H1 (cell line): ENCODE measurements around the gene NOL9. TPM values are rescaled to one million over a fixed set of nuclear protein-coding genes. Genes with fewer than 3 reads are reported as not detected.

Source experiments
- CTCF ChIA-PET: fragments of 300-600 bp; sonication (Branson Sonifier 250); formaldehyde crosslinking; loops from one replicate; lab custom pipeline; 2021; ENCODE audit not compliant: partially characterized antibody; lab: Charles Lee
- POLR2A ChIA-PET: fragments of 300-600 bp; sonication (Branson Sonifier 250); formaldehyde crosslinking; loops from one replicate; lab custom pipeline; 2021; ENCODE audit warnings: inconsistent platforms; ENCODE audit not compliant: partially characterized antibody; lab: Charles Lee
- DNase-seq, 2 experiments: peaks; one replicate each; pipeline versions ENCODE4 v3.0.0 to v3.0.0-alpha.2; 2010 to 2022; ENCODE audit warnings: low spot score in 2 of 2, low read depth in 1 of 2, mixed read lengths in 1 of 2
- FAIRE-seq: peaks from 2 replicates; lab custom pipeline; 2011; peaks lifted over from hg19 to GRCh38; lab: Jason Lieb, UNC
- H2AFZ ChIP-seq: 2 replicates; pipeline ENCODE4 v1.8.1; 2012; ENCODE audit warnings: low read length, inconsistent platforms
- H2AK5ac ChIP-seq: 2 replicates; pipeline ENCODE4 v1.6.1; 2013; ENCODE audit warnings: low read depth, low read length
- H2BK120ac ChIP-seq: replicated peaks from 2 replicates; pipeline ENCODE3; 2013; ENCODE audit warnings: low read depth, low read length, inconsistent platforms
- H2BK12ac ChIP-seq: 2 replicates; pipeline ENCODE4 v1.6.1; 2013; ENCODE audit warnings: low read depth, low read length
- H2BK15ac ChIP-seq: 2 replicates; pipeline ENCODE4 v1.6.1; 2013; ENCODE audit warnings: low read length
- H2BK20ac ChIP-seq: 2 replicates; pipeline ENCODE4 v1.6.1; 2013; ENCODE audit warnings: low read length
- H2BK5ac ChIP-seq: 2 replicates; pipeline ENCODE4 v1.6.1; 2013; ENCODE audit warnings: low read depth, low read length
- H3K14ac ChIP-seq: 2 replicates; pipeline ENCODE4 v1.6.1; 2013; ENCODE audit warnings: inconsistent platforms; ENCODE audit not compliant: insufficient read length
- H3K18ac ChIP-seq: 2 replicates; pipeline ENCODE4 v1.6.1; 2013; ENCODE audit warnings: low read length; ENCODE audit errors: extremely low read depth
- H3K23ac ChIP-seq: 2 replicates; pipeline ENCODE4 v1.6.1; 2013; ENCODE audit warnings: inconsistent platforms; ENCODE audit not compliant: insufficient read length
- H3K23me2 ChIP-seq: 2 replicates; pipeline ENCODE4 v1.6.1; 2013; ENCODE audit warnings: low read depth, low read length
- H3K27ac ChIP-seq: 2 replicates; pipeline ENCODE4 v1.6.1; 2011; ENCODE audit warnings: low read depth, low read length, inconsistent platforms
- H3K27me3 ChIP-seq, 4 experiments: replicated peaks in 1 of 4; 1 replicate in 1 of 4; 2 replicates in 3 of 4; pipeline versions ENCODE4 v1.6.1 to v1.8.1; 2011 to 2013; ENCODE audit warnings: low read length in 3 of 4, mild to moderate bottlenecking in 3 of 4, inconsistent platforms in 2 of 4, mixed read lengths in 2 of 4, moderate library complexity in 1 of 4; ENCODE audit not compliant: control insufficient read depth in 3 of 4, insufficient read depth in 3 of 4; ENCODE audit errors: extremely low read depth in 1 of 4
- H3K36me3 ChIP-seq, 4 experiments: 2 replicates each; pipeline versions ENCODE4 v1.6.1 to v1.8.1; 2011 to 2013; ENCODE audit warnings: mild to moderate bottlenecking in 4 of 4, low read length in 3 of 4, moderate library complexity in 2 of 4, control low read depth in 1 of 4, inconsistent platforms in 1 of 4; ENCODE audit not compliant: insufficient read depth in 4 of 4, control insufficient read depth in 2 of 4
- H3K4ac ChIP-seq: replicated peaks from 2 replicates; pipeline ENCODE3; 2013; ENCODE audit warnings: low read length, low read depth, mixed read lengths, inconsistent platforms; ENCODE audit not compliant: insufficient read length
- H3K4me1 ChIP-seq, 4 experiments: replicated peaks in 1 of 4; 1 replicate in 1 of 4; 2 replicates in 3 of 4; pipeline versions ENCODE4 v1.6.1 to v1.8.1; 2011 to 2013; ENCODE audit warnings: low read length in 3 of 4, inconsistent platforms in 2 of 4, mixed read lengths in 1 of 4; ENCODE audit not compliant: insufficient read depth in 4 of 4, control insufficient read depth in 3 of 4
- H3K4me2 ChIP-seq, 2 experiments: 2 replicates each; pipeline versions ENCODE4 v1.6.1 to v1.8.1; 2011 to 2013; ENCODE audit warnings: low read depth in 2 of 2, low read length in 2 of 2, control low read depth in 1 of 2, inconsistent platforms in 1 of 2, mild to moderate bottlenecking in 1 of 2; ENCODE audit not compliant: insufficient read depth in 1 of 2
- H3K4me3 ChIP-seq, 4 experiments: fragments of 200-600, 300-600 bp in 1 of 4; sonication (generic), shearing (Covaris generic), sonication (Bioruptor Twin) in 1 of 4; 2 replicates each; pipeline versions ENCODE4 v1.5.1 to v1.8.1; 2011 to 2016; ENCODE audit warnings: low read length in 4 of 4, low read depth in 3 of 4, control low read depth in 2 of 4, inconsistent platforms in 2 of 4, mild to moderate bottlenecking in 2 of 4, mixed read lengths in 1 of 4, moderate library complexity in 1 of 4; ENCODE audit not compliant: insufficient read depth in 2 of 4; ENCODE audit errors: extremely low read depth in 1 of 4
- H3K56ac ChIP-seq: replicated peaks from 2 replicates; pipeline ENCODE3; 2013; ENCODE audit warnings: low read depth, mild to moderate bottlenecking, mixed read lengths, low read length, inconsistent platforms; ENCODE audit not compliant: insufficient read length
- H3K79me1 ChIP-seq: 2 replicates; pipeline ENCODE4 v1.6.1; 2013; ENCODE audit warnings: low read depth, low read length, control low read depth
- H3K79me2 ChIP-seq, 2 experiments: 2 replicates each; pipeline versions ENCODE4 v1.6.1 to v1.8.1; 2012 to 2013; ENCODE audit warnings: low read length in 2 of 2, mild to moderate bottlenecking in 2 of 2, inconsistent platforms in 1 of 2; ENCODE audit not compliant: insufficient read depth in 2 of 2, control insufficient read depth in 1 of 2
- H3K9ac ChIP-seq, 4 experiments: replicated peaks in 1 of 4; 1 replicate in 1 of 4; 2 replicates in 3 of 4; pipeline versions ENCODE4 v1.6.1 to v1.8.1; 2011 to 2013; ENCODE audit warnings: low read depth in 3 of 4, low read length in 3 of 4, control low read depth in 2 of 4, mild to moderate bottlenecking in 2 of 4, moderate library complexity in 2 of 4, inconsistent platforms in 1 of 4; ENCODE audit errors: extremely low read depth in 1 of 4
- H3K9me3 ChIP-seq, 2 experiments: 2 replicates each; pipeline versions ENCODE4 v1.6.1 to v1.8.1; 2012 to 2013; ENCODE audit warnings: mild to moderate bottlenecking in 2 of 2, moderate library complexity in 2 of 2, control low read depth in 1 of 2, inconsistent platforms in 1 of 2, low read depth in 1 of 2, low read length in 1 of 2, mixed read lengths in 1 of 2; ENCODE audit not compliant: insufficient read depth in 2 of 2
- H4K20me1 ChIP-seq, 2 experiments: replicated peaks in 1 of 2; 2 replicates each; pipeline versions ENCODE3 to v1.8.1; 2011 to 2013; ENCODE audit warnings: inconsistent platforms in 2 of 2, low read length in 2 of 2, mild to moderate bottlenecking in 1 of 2; ENCODE audit not compliant: insufficient read depth in 2 of 2, control insufficient read depth in 1 of 2
- H4K5ac ChIP-seq: 2 replicates; pipeline ENCODE4 v1.6.1; 2013; ENCODE audit warnings: low read length, low read depth, mixed read lengths, inconsistent platforms; ENCODE audit not compliant: insufficient read length
- H4K8ac ChIP-seq: 2 replicates; pipeline ENCODE4 v1.8.0; 2013; ENCODE audit warnings: mild to moderate bottlenecking, moderate library complexity, low read length, inconsistent platforms; ENCODE audit not compliant: insufficient read depth; ENCODE audit errors: extremely low read depth
- H4K91ac ChIP-seq: replicated peaks from 2 replicates; pipeline ENCODE3; 2013; ENCODE audit warnings: low read length, mixed read lengths, inconsistent platforms; ENCODE audit not compliant: insufficient read length
- CTCF ChIP-seq, 3 experiments: IDR thresholded peaks; 1 replicate in 2 of 3; 2 replicates in 1 of 3; pipeline versions ENCODE4 v1.5.1 to v1.6.1; 2011; ENCODE audit warnings: low read length in 3 of 3, mild to moderate bottlenecking in 3 of 3, inconsistent platforms in 2 of 3, low read depth in 1 of 3, moderate library complexity in 1 of 3; ENCODE audit not compliant: insufficient read depth in 1 of 3; ENCODE audit errors: control extremely low read depth in 1 of 3
- EP300 ChIP-seq, 2 experiments: IDR thresholded peaks; 1 replicate in 1 of 2; 2 replicates in 1 of 2; pipeline ENCODE4 v1.6.1; 2011 to 2012; ENCODE audit warnings: low read depth in 2 of 2, low read length in 2 of 2, mild to moderate bottlenecking in 2 of 2, borderline replicate concordance in 1 of 2, inconsistent platforms in 1 of 2, moderate library complexity in 1 of 2
- RFX5 ChIP-seq: IDR thresholded peaks from 2 replicates; pipeline ENCODE4 v1.6.1; 2011; ENCODE audit warnings: low read depth, low read length, improper control_type of control experiment, borderline replicate concordance
- ZNF274 ChIP-seq: IDR thresholded peaks from 2 replicates; pipeline ENCODE4 v1.7.0; 2012; ENCODE audit warnings: low read length, borderline replicate concordance; ENCODE audit errors: extremely low read depth
- WGBS, 2 experiments: shearing (Covaris generic) in 1 of 2; methylation state at CpG; one replicate each; pipeline versions ENCODE4 v1.1.6 to v1.1.7; 2013 to 2015; ENCODE audit warnings: low lambda C conversion rate in 2 of 2, mixed read lengths in 2 of 2, inconsistent platforms in 1 of 2, low coverage in 1 of 2, missing lambda C conversion rate in 1 of 2; ENCODE audit not compliant: insufficient replicate concordance in 2 of 2, insufficient coverage in 1 of 2, insufficient read length in 1 of 2; ENCODE audit errors: extremely low coverage in 1 of 2, missing lambda C conversion rate in 1 of 2; 5-methylcytosine and 5-hydroxymethylcytosine counted together
- polyA plus RNA-seq, 7 experiments: library from polyadenylated mRNA; depleted of rRNA in 3 of 7; stranded (reverse) in 5 of 7; unstranded in 2 of 7; fragments of >200 nt in 5 of 7; fragments of 200-250 nt in 2 of 7; gene quantifications; 1 replicate in 5 of 7; 2 replicates in 1 of 7; 4 replicates in 1 of 7; pipeline versions ENCODE4 v1.2.1 to v1.2.3, GENCODE V29; 2011 to 2013; ENCODE audit warnings: missing spikeins in 2 of 7, mixed read lengths in 2 of 7
- total RNA-seq: library from RNA; stranded (reverse); fragmentation: NEBNext Ultra II Directional; extraction: Animal tissue kit (Norgen Biotek cat#: 25700); gene quantifications from 2 replicates; pipeline ENCODE4 v1.2.1, GENCODE V29; 2021

NOL9 gene
- total and polyA plus RNA-seq, 2 of the 8 experiments (the other 6 are each of a cell fraction or from before 2014, with no cell fraction given): 17.1 to 38.1 TPM

DNA sequence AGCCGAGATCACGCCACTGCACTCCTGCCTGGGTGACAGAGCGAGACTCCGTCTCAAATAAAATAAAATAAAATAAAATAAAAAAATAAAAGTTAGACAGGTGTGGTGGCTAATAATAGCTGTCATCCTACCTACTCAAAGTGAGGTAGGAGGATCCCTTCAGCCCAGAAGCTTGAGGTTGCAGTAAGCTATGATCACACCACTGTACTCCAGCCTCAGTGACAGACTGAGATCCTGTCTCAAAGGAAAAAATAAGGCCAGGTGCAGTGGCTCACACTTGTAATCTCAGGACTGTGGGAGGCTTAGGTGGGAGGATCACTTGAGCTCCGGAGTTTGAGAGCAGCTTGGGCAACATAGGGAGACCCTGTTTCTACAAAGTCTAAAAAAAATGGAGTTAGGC is 18.0 kb downstream of the NOL9 start:
- no peak overlapping the region for H3K27ac ChIP-seq
- ChIA-PET POLR2A (interaction anchor here (0.8 to 1.7 kb wide), 5 partner anchors 9 to 67 kb away, joined by 3 to 6 read pairs (median 4); no protein-coding TSS in a partner anchor), CTCF (interaction anchor here (0.6 to 8.9 kb wide), 8 partner anchors 9 to 1429 kb away, joined by 3 to 57 read pairs (median 3); no protein-coding TSS in a partner anchor)
- no peak overlapping the region for H2BK12ac ChIP-seq
- H2BK15ac ChIP-seq: no peak overlapping the region
- no peak overlapping the region for H2AK5ac ChIP-seq
- no peak overlapping the region for H3K23ac ChIP-seq
- no peaks in the 10 kb centered on the region for H3K27me3 ChIP-seq
- peaks cover 2 to 9% of the 10 kb centered on the region in 2 experiments for H4K20me1 ChIP-seq
- no peak overlapping the region for H4K91ac ChIP-seq
- FAIRE-seq (no peak), DNase-seq (no peak)
- no peak overlapping the region for H2BK5ac ChIP-seq
- no peak overlapping the region for H3K18ac ChIP-seq
- H3K79me2 ChIP-seq: peaks cover 0 to 12% of the 10 kb centered on the region in 2 experiments; a peak in 1 of 4 replicates
- no peak overlapping the region for H3K9ac ChIP-seq
- no peak overlapping the region for H4K8ac ChIP-seq
- no peak overlapping the region for H2AFZ ChIP-seq
- no peak for TF ChIP-seq CTCF (IDR thresholded peaks at IDR 0.05; ENCODE audit: control extremely low read depth in 1 of 3, insufficient read depth in 1 of 3, low read depth in 1 of 3, low read length in 3 of 3)
- TF ChIP-seq ZNF274: no peak
- TF ChIP-seq EP300 (IDR thresholded peaks at IDR 0.05; ENCODE audit: borderline replicate concordance in 1 of 2, low read depth in 2 of 2, low read length in 2 of 2): no peak
- no peak for TF ChIP-seq RFX5
- no peak overlapping the region for H3K4ac ChIP-seq
- H3K4me1 ChIP-seq: no peaks in the 10 kb centered on the region
- H2BK20ac ChIP-seq: no peak overlapping the region
- no peak overlapping the region for H2BK120ac ChIP-seq
- no peak overlapping the region for H4K5ac ChIP-seq
- no peak overlapping the region for H3K4me3 ChIP-seq
- H3K4me2 ChIP-seq: no peak overlapping the region
- H3K36me3 ChIP-seq: peaks cover 15 to 39% (median 27%) of the 10 kb centered on the region in 4 experiments
- no peak overlapping the region for H3K56ac ChIP-seq
- 0 out of 2 replicates have a peak, but pooled peaks cover 2% of the 10 kb centered on the region for H3K79me1 ChIP-seq
- no peaks in the 10 kb centered on the region for H3K9me3 ChIP-seq
- no peak overlapping the region for H3K14ac ChIP-seq
- no peaks in the 10 kb centered on the region for H3K23me2 ChIP-seq
- 78% methylated on average over 5 of the region's 5 CpGs; no CpG with 5 or more reads in 1 of the 2 experiments for WGBS, 2 experiments
